ENCODE results near the gene POLG2.
"Not testable (repeated sequence)": the region's sequence is repeated elsewhere in the genome, so short reads cannot be mapped to it uniquely, and the experiment has no call there.

The POLG2 gene

DNA sequence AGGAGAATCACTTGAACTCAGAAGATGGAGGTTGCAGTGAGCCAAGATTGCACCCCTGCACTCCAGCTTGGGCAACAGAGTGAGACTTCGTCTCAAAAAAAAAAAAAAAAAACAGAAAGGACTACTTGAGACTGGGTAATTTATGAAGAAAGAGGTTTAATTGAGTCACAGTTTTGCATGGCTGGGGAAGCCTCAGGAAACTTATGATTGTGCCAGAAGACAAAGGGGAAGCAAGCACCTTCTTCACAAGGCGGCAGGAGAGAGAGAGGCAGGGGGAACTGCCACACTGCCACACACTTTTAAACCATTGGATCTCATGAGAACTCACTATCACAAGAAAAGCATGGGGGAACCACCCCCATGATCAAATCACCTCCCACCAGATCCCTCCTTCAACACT lies 56.9 kb downstream of the POLG2 start:
- DNase-seq (ENCODE audit: low read depth), result no peak

DNA sequence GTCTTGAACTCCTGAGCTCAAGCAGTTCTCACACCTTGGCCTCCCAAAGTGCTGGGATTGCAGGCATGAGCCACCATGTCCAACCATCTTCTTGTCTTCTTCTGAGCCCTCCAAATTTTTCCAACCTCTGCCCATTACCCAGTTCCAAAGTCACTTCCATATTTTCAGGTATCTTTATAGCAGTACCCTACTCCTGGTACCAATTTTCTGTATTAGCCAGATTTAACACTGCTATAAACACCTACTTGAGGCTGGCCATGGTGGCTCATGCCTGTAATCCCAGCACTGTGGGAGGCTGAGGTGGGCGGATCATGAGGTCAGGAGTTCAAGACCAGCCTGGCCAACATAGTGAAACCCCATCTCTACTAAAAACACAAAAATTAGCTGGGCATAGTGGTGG lies 57.3 kb downstream of the POLG2 start:
- not testable (repeated sequence) for DNase-seq (ENCODE audit: low read depth)

DNA sequence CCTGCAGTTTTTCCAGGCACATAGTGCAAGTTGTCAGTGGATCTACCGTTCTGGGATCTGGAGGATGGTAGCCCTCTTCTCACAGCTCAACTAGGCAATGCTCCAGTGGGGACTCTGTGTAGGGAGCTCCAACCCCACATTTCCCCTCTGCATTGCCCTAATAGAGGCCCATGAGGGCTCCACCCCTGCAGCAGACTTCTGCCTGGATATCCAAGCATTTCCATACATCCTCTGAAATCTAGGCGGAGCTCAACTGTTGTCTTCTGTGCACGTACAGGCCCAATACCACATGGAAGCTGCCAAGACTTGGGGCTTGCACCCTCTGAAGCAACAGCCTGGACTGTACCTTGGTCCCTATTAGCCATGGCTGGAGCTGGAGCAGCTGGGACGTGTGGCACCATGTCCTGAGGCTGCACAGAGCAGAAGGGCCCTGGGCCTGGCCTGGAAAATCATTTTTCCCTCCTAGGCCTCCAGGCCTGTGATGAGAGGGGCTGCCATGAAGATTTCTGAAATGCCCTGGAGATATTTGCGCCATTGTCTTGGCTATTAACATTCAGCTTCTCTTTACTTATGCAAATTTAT lies 58.8 kb downstream of the POLG2 start:
- no peak for DNase-seq (ENCODE audit: low read depth)

DNA sequence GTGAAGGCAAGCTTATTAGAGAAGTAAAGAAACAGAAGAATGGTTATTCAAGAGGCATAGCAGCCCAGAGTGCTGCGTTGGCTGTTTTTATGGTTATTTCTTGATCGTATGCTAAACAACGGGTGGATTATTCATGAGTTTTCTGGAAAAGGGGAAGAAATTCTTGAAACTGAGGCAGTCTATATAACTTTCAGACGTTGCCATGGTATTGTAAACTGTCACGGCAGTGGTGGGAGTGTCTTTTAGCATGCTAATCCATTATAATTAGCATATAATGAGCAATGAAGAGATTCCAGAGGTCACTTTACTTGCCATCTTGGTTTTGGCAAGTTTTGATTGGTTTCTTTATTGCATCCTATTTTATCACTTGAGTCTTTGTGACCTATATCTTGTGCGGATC lies 65.3 kb downstream of the POLG2 start:
- no peak for DNase-seq (ENCODE audit: low read depth)

DNA sequence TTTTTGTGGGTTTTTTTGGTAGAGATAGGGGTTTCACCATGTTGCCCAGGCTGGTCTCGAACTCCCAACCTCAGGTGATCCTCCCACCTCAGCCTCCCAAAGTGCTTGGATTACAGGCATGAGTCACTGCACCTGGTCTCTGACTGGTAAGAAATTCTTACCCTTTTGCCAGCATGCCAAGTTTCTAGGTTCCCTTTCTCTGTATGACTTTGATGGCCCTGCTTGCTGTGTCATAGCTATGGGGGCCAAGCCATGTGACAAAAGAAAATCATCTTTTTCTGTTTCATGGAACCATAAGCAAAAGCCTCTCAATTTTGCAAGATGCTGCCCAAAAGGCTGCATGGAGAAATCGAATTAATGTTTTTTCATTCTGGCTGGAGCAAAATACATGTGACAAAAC lies 66.8 kb downstream of the POLG2 start:
- not testable (repeated sequence) for DNase-seq (ENCODE audit: low read depth)

DNA sequence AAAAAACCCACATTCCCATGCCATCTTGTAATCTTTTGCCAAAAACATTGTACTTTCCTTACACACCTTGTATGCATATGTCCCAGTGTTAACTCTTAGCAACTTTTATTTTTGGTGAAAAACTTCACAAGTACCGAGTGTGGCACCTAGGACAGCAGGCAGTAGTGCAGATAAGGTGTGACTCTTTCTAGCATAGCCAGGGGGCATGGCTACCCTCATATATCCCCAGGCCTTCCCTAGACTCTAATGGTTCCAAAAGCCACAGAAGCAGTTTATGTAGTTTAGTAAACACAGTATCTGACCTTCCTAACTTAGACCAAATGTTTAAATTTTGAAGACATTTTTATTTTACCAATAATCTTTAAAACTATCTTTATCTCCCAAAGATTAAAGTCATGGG lies 68.4 kb downstream of the POLG2 start:
- DNase-seq (ENCODE audit: low read depth), result no peak
